Right renal pelvis (tissue), 4 donors: ENCODE results near the gene TMEM81. TPM values are rescaled to one million over a fixed set of nuclear protein-coding genes. Genes with fewer than 3 reads are reported as not detected.

Experiments
- DNase-seq, 4 donors: peaks; one replicate each; pipeline ENCODE4 v3.0.0-alpha.2; 2013; ENCODE audit warnings: low read depth in 4 of 4, low spot score in 3 of 4, missing footprints in 1 of 4
- polyA plus RNA-seq, 4 donors: library from polyadenylated mRNA; unstranded; fragments of 120-200 nt; gene quantifications; one replicate each; pipeline ENCODE4 v1.2.1, GENCODE V29; 2013; ENCODE audit not compliant: insufficient read length in 4 of 4

Gene TMEM81
- polyA plus RNA-seq, 4 donors = 3.2 to 4.0 (median 3.9) TPM

DNA sequence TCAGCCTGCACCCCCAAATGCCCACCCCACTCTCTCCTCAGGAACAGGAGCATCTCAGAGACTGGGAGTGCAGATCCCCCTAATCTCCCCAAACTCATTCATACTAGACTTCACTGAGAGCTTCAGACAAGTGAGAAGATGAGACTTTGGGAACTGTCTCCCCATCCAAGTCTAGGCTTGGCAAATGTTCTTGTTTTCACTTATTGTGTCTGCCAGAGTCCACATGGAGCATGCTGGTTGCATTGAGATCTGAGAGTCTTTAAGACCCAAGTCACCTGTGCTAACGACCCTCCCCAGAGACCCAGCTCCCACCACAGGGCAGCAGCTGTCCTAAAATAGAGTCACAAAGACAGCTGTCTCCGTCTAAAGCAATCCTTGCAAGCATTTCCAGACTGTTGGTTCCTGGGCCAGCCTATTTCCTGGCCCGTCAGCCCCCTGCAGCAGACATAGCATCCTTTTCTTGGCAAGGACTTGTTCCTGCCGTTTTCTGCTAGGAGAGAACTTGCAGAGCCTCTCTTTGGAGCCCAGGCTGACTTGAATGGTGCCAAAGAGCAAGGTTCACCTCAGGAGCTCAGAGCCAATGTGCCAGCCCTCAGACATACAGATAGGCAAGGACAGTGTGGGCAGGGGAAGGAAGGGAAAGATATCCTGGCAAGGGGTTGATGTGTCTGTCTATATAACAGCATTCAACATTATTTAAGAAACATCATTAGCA lies 43.1 kb downstream of the TMEM81 start:
- no peak for DNase-seq

- DNase-seq = no peak
Observed at GRCh38 chr1:205038132-205038786, 46.0 kb downstream of the TMEM81 start.

DNA sequence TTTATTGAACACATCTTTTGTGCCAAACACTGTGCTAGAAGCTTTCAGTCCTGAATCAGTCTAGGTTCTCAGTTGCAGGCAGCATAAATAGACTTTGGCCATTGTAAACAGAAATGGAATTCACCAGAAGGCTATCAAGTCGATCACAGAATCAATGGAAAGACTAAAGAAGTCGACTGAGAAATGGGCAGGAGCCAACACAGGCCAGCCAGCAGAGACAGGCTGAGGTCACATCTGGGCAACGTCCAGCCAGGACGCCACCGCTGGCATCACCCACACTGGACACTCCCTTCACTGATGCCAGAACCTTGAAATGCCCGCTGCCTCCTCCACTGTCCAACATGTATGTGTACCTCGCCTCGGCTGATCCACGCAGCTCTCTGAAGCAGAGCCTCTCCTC lies 46.7 kb downstream of the TMEM81 start:
- no peak for DNase-seq

Other genes with a start within 250 kb of the TMEM81 start
- gene NFASC, start 213.6 kb downstream of the TMEM81 start, polyA plus RNA-seq = 10 to 100 TPM; 13.0 to 34.1 (median 15.3) TPM
- gene CNTN2, start 41.2 kb downstream of the TMEM81 start, polyA plus RNA-seq = 1 to 10 TPM in 1 of 4 donors, under 1 TPM in 3; 0.73 to 1.0 (median 0.82) TPM
- 10 to 100 TPM; 19.2 to 22.9 (median 21.0) TPM for gene RBBP5, start 37.5 kb upstream of the TMEM81 start, polyA plus RNA-seq
- 10 to 100 TPM; 18.6 to 21.6 (median 20.7) TPM for gene DSTYK, start 127.2 kb upstream of the TMEM81 start, polyA plus RNA-seq
- 1 to 10 TPM; 6.3 to 8.3 (median 7.6) TPM for gene TMCC2, start 143.5 kb upstream of the TMEM81 start, polyA plus RNA-seq
- 10 to 100 TPM in 3 of 4 donors, 1 to 10 TPM in 1; 7.6 to 12.5 (median 11.1) TPM for gene NUAK2, start 237.3 kb upstream of the TMEM81 start, polyA plus RNA-seq